OCI-LY1 (cell line): Measurements from ENCODE around the gene MARCKSL1.
"Not testable (repeated sequence)": the region's sequence is repeated elsewhere in the genome, so short reads cannot be mapped to it uniquely, and the experiment has no call there.

Source experiments
- EZH2 ChIP-seq: fragments of 200-600 bp; sonication (generic), shearing (Covaris generic); IDR thresholded peaks from 2 replicates; pipeline ENCODE4 v1.8.0; 2017; ENCODE audit warnings: borderline replicate concordance, mixed run types, mild to moderate bottlenecking, antibody characterized with exemption, low read length, moderate library complexity, mixed read lengths
- TF ChIP-seq, protein P1 (sequence below): fragments of 200-600 bp; sonication (generic), shearing (Covaris generic); IDR thresholded peaks from 2 replicates; pipeline ENCODE4 v1.5.1; 2017; ENCODE audit warnings: mild to moderate bottlenecking, antibody characterized with exemption, low read length, moderate library complexity, mixed read lengths

DNA sequence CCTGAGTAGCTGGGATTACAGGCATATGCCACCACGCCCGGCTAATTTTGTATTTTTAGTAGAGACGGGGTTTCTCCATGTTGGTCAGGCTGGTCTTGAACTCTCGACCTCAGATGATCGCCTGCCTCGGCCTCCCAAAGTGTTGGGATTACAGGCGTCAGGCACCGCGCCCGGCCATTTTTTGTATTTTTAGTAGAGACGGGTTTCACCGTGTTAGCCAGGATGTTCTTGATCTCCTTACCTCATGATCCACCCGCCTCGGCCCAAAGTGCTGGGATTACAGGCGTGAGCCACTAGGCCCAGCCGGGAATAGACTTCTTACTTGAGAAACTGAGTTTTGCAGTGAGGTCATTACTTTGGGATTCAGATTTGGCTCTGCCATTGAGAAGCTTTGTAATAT, 37.8 kb downstream of the MARCKSL1 start:
- TF ChIP-seq, protein P1, sequence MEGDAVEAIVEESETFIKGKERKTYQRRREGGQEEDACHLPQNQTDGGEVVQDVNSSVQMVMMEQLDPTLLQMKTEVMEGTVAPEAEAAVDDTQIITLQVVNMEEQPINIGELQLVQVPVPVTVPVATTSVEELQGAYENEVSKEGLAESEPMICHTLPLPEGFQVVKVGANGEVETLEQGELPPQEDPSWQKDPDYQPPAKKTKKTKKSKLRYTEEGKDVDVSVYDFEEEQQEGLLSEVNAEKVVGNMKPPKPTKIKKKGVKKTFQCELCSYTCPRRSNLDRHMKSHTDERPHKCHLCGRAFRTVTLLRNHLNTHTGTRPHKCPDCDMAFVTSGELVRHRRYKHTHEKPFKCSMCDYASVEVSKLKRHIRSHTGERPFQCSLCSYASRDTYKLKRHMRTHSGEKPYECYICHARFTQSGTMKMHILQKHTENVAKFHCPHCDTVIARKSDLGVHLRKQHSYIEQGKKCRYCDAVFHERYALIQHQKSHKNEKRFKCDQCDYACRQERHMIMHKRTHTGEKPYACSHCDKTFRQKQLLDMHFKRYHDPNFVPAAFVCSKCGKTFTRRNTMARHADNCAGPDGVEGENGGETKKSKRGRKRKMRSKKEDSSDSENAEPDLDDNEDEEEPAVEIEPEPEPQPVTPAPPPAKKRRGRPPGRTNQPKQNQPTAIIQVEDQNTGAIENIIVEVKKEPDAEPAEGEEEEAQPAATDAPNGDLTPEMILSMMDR, result not testable (repeated sequence)
- TF ChIP-seq EZH2, result not testable (repeated sequence)
